HL-60 (cell line): ENCODE measurements around the gene IFFO2.

ENCODE experiments used
- CTCF ChIP-seq: IDR thresholded peaks from one replicate; pipeline ENCODE4 v1.5.1; 2011; ENCODE audit warnings: low read length, control low read depth, inconsistent platforms; ENCODE audit not compliant: insufficient read depth
- GABPA ChIP-seq: IDR thresholded peaks from 2 replicates; pipeline ENCODE4 v1.6.1; 2012; ENCODE audit warnings: low read depth
- POLR2AphosphoS5 ChIP-seq: IDR thresholded peaks from 2 replicates; pipeline ENCODE4 v1.6.1; 2012; ENCODE audit warnings: low read depth
- TF ChIP-seq, protein P1 (sequence below): IDR thresholded peaks from 2 replicates; pipeline ENCODE4 v1.6.1; 2012; ENCODE audit warnings: low read depth; ENCODE audit not compliant: insufficient replicate concordance

- no peak for TF ChIP-seq CTCF
- TF ChIP-seq, protein P1, sequence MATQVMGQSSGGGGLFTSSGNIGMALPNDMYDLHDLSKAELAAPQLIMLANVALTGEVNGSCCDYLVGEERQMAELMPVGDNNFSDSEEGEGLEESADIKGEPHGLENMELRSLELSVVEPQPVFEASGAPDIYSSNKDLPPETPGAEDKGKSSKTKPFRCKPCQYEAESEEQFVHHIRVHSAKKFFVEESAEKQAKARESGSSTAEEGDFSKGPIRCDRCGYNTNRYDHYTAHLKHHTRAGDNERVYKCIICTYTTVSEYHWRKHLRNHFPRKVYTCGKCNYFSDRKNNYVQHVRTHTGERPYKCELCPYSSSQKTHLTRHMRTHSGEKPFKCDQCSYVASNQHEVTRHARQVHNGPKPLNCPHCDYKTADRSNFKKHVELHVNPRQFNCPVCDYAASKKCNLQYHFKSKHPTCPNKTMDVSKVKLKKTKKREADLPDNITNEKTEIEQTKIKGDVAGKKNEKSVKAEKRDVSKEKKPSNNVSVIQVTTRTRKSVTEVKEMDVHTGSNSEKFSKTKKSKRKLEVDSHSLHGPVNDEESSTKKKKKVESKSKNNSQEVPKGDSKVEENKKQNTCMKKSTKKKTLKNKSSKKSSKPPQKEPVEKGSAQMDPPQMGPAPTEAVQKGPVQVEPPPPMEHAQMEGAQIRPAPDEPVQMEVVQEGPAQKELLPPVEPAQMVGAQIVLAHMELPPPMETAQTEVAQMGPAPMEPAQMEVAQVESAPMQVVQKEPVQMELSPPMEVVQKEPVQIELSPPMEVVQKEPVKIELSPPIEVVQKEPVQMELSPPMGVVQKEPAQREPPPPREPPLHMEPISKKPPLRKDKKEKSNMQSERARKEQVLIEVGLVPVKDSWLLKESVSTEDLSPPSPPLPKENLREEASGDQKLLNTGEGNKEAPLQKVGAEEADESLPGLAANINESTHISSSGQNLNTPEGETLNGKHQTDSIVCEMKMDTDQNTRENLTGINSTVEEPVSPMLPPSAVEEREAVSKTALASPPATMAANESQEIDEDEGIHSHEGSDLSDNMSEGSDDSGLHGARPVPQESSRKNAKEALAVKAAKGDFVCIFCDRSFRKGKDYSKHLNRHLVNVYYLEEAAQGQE, result no peak
- TF ChIP-seq POLR2AphosphoS5, result no peak
- no peak for TF ChIP-seq GABPA
Observed at GRCh38 chr1:18901147-18901951, 55.1 kb downstream of the IFFO2 start.
